Erythroblast (primary cell): ENCODE data around the gene PSMD6.

Experiments used
- DNase-seq, 2 experiments: peaks; one replicate each; lab custom pipeline; 2025; lab: John Stamatoyannopoulos, UW
- GATA1 ChIP-seq: IDR thresholded peaks from 2 replicates; pipeline ENCODE4 v1.6.1; 2011; ENCODE audit warnings: low read depth, mild to moderate bottlenecking, control low read depth, low read length, moderate library complexity
- POLR2A ChIP-seq: IDR thresholded peaks from 2 replicates; pipeline ENCODE4 v1.6.1; 2011; ENCODE audit warnings: mild to moderate bottlenecking, low read length

Gene PSMD6

DNA sequence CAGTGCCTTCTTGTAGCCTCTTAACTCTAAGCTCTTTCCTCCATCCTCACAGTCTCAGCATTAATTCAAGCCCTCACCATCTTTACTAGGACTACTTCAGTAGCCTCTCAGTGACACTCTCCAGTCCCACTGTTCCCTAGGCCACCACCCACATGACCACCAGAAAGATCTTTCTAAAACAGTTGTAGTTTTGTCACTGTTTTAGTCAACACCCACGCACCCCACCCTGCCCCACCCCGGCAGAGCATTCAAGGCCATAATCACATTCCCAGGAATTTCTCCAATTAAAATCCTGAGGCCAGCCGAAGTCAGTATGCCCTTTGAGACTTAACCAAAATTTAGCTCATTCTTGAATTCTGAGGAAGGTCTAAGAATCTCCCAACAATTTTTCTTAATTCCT, 31.2 kb upstream of the PSMD6 start:
- no peak for DNase-seq
- TF ChIP-seq GATA1 (no peak), POLR2A (no peak)

GRCh38 chr3:64053581-64053980, 30.3 kb upstream of the PSMD6 start:
- DNase-seq, result no peak
- no peak for TF ChIP-seq POLR2A

DNA sequence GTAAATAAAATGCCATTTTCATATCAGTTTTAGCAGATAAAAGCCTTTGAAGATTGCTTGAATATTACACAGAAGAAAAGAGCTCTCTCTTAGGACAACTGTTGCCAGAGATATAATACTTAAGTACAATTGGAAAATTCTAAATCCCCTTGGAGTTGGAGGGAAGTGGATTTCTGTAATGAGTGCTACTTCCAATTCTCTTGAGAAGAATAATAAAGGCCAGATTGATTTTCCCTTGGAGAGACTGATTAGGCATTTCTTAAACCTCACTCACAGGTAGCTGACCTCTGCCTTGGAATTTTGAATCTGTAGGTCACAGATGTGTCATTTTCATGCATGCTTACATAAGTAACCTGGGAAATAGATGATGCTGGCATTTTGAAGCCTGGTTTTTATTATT, 29.8 kb upstream of the PSMD6 start:
- no peak for DNase-seq
- TF ChIP-seq GATA1 (no peak), POLR2A (no peak)

DNA sequence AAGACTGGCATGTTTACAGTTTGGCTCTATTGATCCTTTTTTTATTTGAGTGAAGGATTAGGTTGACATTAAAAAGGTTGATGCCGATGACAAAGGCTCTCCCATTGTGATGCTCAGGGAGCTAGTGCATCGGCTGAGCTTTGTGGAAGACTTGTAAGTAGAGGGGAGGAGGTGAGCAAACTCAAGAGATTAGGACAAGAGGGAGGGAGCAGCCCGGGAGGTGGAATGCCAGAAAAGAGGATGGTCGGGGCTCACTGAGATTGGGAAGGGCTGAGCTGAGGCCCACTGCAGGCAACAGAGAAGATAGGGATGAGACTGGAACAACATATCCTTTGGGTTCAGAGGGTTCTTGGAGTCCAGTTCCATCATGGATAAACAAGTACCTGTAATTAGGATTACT, 26.5 kb upstream of the PSMD6 start:
- TF ChIP-seq POLR2A, result no peak
- no peak for TF ChIP-seq GATA1
- no peak for DNase-seq

DNA sequence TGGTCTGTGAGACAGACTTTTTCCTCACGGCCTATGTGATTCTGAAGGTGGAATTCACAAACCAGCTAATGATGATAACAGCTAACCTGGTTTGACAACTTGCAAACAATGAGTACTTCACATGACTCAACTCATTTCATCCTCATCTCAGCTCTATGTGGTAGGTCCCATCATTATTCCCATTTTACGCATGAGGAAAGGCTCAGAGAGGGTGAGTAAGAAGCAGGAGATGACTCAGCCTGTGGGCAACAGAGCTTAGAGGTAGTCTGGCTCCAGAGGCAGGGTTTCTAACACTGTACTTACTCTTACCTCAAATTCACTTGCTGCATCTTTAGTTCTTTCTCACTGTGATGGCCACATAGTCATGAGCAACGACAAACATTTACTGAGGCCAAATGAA, 25.8 kb upstream of the PSMD6 start:
- TF ChIP-seq GATA1 (no peak), POLR2A (no peak)
- DNase-seq, result no peak

DNA sequence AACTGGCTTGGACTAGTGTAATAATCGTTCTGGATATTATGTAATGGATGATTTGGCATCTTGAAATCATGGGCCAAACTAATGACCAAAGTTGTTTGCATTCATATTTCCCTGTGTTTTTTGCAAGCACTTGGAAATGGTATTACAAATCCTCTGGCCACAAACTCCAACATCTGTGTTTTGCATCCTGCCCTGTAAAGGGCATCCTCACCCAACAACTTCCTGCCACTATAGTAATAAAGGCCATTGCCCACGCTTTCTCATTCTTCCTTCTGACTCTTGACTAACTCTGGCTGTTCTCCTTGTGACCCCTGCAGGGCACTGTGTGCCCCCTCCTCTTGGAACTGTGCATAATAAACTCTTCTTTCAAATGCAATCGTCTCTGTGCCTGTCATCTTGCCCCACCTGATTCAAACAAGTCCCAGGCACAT, 25.4 kb upstream of the PSMD6 start:
- no peak for TF ChIP-seq POLR2A
- no peak for TF ChIP-seq GATA1
- DNase-seq, result no peak

DNA sequence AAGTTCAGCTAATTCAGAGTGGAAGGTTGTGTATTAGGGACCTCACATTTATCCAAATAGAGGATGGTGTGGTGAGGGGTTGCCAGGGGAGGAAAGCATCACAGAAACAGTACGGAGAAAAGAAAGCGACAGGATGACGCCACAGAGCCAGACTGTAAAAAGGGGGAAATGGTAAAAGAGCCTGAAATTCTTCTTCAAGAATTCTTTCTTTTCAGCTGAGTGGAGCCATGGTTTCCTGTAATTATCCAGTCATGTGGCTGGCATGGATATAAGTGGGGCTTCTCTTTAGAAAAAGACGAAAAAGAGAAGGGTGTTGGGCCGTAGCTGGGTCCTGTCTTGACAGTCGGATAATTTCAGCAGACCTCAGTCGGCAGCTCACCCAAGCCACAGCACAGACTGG, 24.5 kb upstream of the PSMD6 start:
- no peak for DNase-seq

GRCh38 chr3:64046996-64047594, 23.8 kb upstream of the PSMD6 start:
- TF ChIP-seq POLR2A (no peak), GATA1 (no peak)
- DNase-seq, result no peak

More for the DNA sequence above, 24.5 kb upstream of the PSMD6 start:
- TF ChIP-seq POLR2A, result no peak
- TF ChIP-seq GATA1, result no peak

DNA sequence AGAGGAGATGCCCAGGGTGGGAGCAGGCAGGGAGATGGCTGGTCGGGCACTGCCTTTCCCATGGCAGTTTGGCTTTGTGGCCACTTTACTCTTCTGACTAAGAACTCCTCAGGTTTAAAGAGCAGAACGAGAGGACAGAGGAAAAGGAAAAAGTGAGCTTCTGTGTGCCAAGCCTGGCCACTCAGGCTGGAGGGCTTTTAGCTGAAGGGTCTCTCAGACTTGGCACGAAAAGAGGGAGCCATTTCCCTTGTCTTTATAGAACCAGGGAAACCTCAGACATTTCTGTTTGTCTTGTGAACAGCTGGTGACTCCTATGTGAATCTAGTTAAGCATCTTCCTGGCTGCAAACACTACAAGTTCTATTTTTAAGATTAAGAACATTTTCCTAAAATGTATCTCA, 23.3 kb upstream of the PSMD6 start:
- TF ChIP-seq POLR2A, result no peak
- TF ChIP-seq GATA1, result no peak
- no peak for DNase-seq

GRCh38 chr3:64042952-64043351, 19.7 kb upstream of the PSMD6 start:
- TF ChIP-seq POLR2A (no peak), GATA1 (no peak)
- no peak for DNase-seq

- DNase-seq, result no peak
- TF ChIP-seq GATA1 (no peak), POLR2A (no peak)
Measured at GRCh38 chr3:64039981-64040733, 16.9 kb upstream of the PSMD6 start.

GRCh38 chr3:64039332-64039731, 16.0 kb upstream of the PSMD6 start:
- no peak for TF ChIP-seq POLR2A
- TF ChIP-seq GATA1, result no peak

DNA sequence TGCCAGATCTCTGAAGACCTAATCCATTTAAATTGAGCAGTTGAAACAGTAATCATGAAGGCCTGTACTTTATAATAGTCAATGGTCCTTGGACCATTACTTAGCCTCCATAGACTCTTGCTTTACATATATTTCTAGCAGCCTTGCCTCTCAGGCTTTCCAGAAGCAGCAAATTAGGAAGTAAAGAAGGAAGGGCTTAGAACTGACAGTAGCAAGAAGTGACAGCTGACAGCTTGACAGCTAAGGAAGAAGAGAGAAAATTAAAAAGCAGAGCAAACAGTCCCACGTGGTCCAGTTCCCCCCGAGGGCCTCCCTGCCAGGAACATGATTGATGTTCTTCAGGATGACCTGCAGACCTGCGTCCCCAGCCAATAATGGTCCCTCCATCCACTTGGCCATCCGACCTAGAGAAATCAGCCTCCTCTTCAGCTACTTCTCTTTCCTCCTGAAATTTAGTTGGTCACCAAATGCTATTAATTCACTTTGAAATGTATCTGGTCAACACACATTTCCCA, 15.0 kb upstream of the PSMD6 start:
- TF ChIP-seq POLR2A, result no peak
- no peak for TF ChIP-seq GATA1
- no peak for DNase-seq

More at GRCh38 chr3:64039332-64039731, 16.0 kb upstream of the PSMD6 start:
- DNase-seq, result no peak

- TF ChIP-seq GATA1, result no peak
- no peak for TF ChIP-seq POLR2A
- DNase-seq, result no peak
Measured at GRCh38 chr3:64037084-64037483, 13.8 kb upstream of the PSMD6 start.
